NT2/D1 (cell line): ENCODE results near the gene FBXW7.

Source experiments
- DNase-seq: peaks from one replicate; pipeline ENCODE4 v3.0.0-alpha.2; 2011; ENCODE audit warnings: low read depth, low spot score
- H3K27me3 ChIP-seq: 2 replicates; pipeline ENCODE4 v1.6.0; 2011; ENCODE audit warnings: mild to moderate bottlenecking; ENCODE audit not compliant: insufficient read length, insufficient read depth
- H3K36me3 ChIP-seq: 2 replicates; pipeline ENCODE4 v1.6.1; 2011; ENCODE audit warnings: mild to moderate bottlenecking, low read length, mixed read lengths; ENCODE audit not compliant: insufficient read depth, insufficient read length
- H3K4me1 ChIP-seq: 2 replicates; pipeline ENCODE4 v1.5.1; 2011; ENCODE audit not compliant: insufficient read depth, insufficient read length
- H3K4me3 ChIP-seq: 2 replicates; pipeline ENCODE4 v1.5.1; 2011; ENCODE audit warnings: low read depth; ENCODE audit not compliant: insufficient read length
- H3K9ac ChIP-seq: 2 replicates; pipeline ENCODE4 v1.6.0; 2011; ENCODE audit warnings: low read depth; ENCODE audit not compliant: insufficient read length
- H3K9me3 ChIP-seq: 2 replicates; pipeline ENCODE4 v1.5.1; 2011; ENCODE audit warnings: mild to moderate bottlenecking, low read length; ENCODE audit not compliant: insufficient read depth
- SUZ12 ChIP-seq: IDR thresholded peaks from 2 replicates; pipeline ENCODE4 v1.6.1; 2011; ENCODE audit not compliant: insufficient read length, insufficient read depth; ENCODE audit errors: extremely low read depth
- YY1 ChIP-seq: IDR thresholded peaks from 2 replicates; pipeline ENCODE4 v1.6.1; 2011; ENCODE audit not compliant: insufficient read length, insufficient read depth
- ZNF274 ChIP-seq: IDR thresholded peaks from 2 replicates; pipeline ENCODE4 v1.6.1; 2011; ENCODE audit warnings: mild to moderate bottlenecking, low read depth, low read length

The FBXW7 gene

DNA sequence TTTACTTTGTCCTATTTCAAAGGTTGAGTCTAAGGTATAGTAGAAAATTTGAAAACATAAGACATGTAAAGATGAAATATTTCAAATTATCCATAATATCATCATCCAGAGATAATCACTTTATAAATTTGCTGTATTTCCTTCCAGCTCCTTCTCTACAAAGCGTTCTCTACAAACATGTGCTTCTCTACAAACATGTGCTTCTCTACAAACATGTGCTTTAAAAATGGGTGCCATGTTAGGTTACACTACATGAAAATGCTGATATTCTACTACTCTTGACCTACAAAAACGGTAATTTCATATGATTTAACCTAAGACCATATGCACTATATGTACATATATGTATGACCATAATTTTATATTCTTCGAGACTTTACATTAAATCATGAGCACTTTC, 92.0 kb downstream of the FBXW7 start:
- Histone ChIP-seq H3K36me3 (no peaks in the 10 kb centered on the region), H3K9ac (no peak overlapping the region)

GRCh38 chr4:152437561-152437960, 98.3 kb downstream of the FBXW7 start:
- DNase-seq = no peak
- Histone ChIP-seq H3K36me3 (no peaks in the 10 kb centered on the region), H3K27me3 (no peaks in the 10 kb centered on the region), H3K4me3 (no peak overlapping the region), H3K9ac (no peak overlapping the region), H3K9me3 (no peaks in the 10 kb centered on the region), H3K4me1 (no peaks in the 10 kb centered on the region)
- TF ChIP-seq SUZ12 (no peak), ZNF274 (no peak), YY1 (no peak)

More for the DNA sequence above, 92.0 kb downstream of the FBXW7 start:
- no peaks in the 10 kb centered on the region for H3K9me3 ChIP-seq
- H3K4me1 ChIP-seq = no peaks in the 10 kb centered on the region
- H3K4me3 ChIP-seq = no peak overlapping the region
- TF ChIP-seq SUZ12 = no peak
- no peak for TF ChIP-seq ZNF274
- no peak for TF ChIP-seq YY1
- H3K27me3 ChIP-seq = no peaks in the 10 kb centered on the region
- no peak for DNase-seq

- Histone ChIP-seq H3K9ac (no peak overlapping the region), H3K4me3 (no peak overlapping the region), H3K4me1 (no peaks in the 10 kb centered on the region), H3K27me3 (no peaks in the 10 kb centered on the region), H3K36me3 (no peaks in the 10 kb centered on the region), H3K9me3 (no peaks in the 10 kb centered on the region)
- TF ChIP-seq SUZ12 (no peak), ZNF274 (no peak), YY1 (no peak)
- no peak for DNase-seq
Observed at GRCh38 chr4:152436384-152436783, 99.5 kb downstream of the FBXW7 start.

DNA sequence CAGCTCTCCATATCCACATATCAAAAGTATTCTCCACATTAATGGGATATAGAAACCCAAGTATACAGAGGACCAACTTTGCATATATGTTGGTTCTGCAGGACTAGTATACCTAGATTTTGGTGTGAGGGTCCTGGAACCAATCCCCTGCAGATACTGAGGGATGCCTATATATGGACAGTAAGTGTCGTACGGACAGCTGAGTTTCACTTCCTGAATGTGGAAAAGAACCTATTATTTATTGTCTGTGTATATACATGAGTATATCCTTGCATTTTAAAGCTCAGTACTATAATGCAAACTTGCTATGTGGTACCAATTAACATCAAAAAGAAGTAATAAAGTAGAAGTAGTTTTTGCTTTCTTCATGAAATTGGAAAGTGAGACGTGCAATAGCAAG, 101.9 kb downstream of the FBXW7 start:
- Histone ChIP-seq H3K27me3 (no peaks in the 10 kb centered on the region), H3K9ac (no peak overlapping the region), H3K36me3 (no peaks in the 10 kb centered on the region), H3K9me3 (no peaks in the 10 kb centered on the region), H3K4me3 (no peak overlapping the region), H3K4me1 (no peaks in the 10 kb centered on the region)
- DNase-seq = no peak
- no peak for TF ChIP-seq SUZ12
- no peak for TF ChIP-seq YY1
- no peak for TF ChIP-seq ZNF274

DNA sequence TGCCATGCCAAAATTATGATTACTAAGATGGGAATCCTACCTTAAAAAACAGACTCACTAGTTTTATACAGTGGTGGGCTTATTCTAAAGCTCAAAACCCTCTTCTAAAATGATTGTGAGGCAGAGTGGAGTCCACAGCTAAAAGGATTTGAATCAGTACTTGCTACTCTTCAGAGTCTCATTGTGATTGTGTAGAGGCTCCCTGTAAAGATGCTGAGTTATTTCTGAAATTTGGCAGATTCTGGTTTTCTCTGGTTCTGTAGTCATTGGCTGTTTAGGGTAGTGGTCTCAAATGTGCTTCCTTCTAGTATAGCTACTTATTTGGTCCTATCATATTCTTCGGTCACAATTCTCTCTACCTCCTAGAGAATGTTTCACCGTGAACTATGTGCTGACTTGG, 104.1 kb downstream of the FBXW7 start:
- no peak for DNase-seq
- H3K9me3 ChIP-seq = no peaks in the 10 kb centered on the region
- no peaks in the 10 kb centered on the region for H3K4me1 ChIP-seq
- no peak overlapping the region for H3K4me3 ChIP-seq
- TF ChIP-seq ZNF274 = no peak
- no peak for TF ChIP-seq SUZ12
- no peak for TF ChIP-seq YY1
- H3K36me3 ChIP-seq = no peaks in the 10 kb centered on the region
- no peaks in the 10 kb centered on the region for H3K27me3 ChIP-seq
- no peak overlapping the region for H3K9ac ChIP-seq

- Histone ChIP-seq H3K27me3 (no peaks in the 10 kb centered on the region), H3K36me3 (no peaks in the 10 kb centered on the region), H3K4me3 (no peak overlapping the region), H3K4me1 (no peaks in the 10 kb centered on the region), H3K9ac (no peak overlapping the region), H3K9me3 (no peaks in the 10 kb centered on the region)
- TF ChIP-seq SUZ12 = no peak
- TF ChIP-seq YY1 = no peak
- TF ChIP-seq ZNF274 = no peak
- DNase-seq = no peak
Observed at GRCh38 chr4:152431291-152431690, 104.6 kb downstream of the FBXW7 start.

GRCh38 chr4:152430507-152430906, 105.4 kb downstream of the FBXW7 start:
- no peak overlapping the region for H3K9ac ChIP-seq
- no peak for TF ChIP-seq ZNF274
- no peak for TF ChIP-seq SUZ12
- no peak for TF ChIP-seq YY1
- H3K4me1 ChIP-seq = no peaks in the 10 kb centered on the region
- H3K4me3 ChIP-seq = no peak overlapping the region
- H3K9me3 ChIP-seq = no peaks in the 10 kb centered on the region
- no peak for DNase-seq
- H3K27me3 ChIP-seq = no peaks in the 10 kb centered on the region
- H3K36me3 ChIP-seq = no peaks in the 10 kb centered on the region

- Histone ChIP-seq H3K4me1 (no peaks in the 10 kb centered on the region), H3K36me3 (no peaks in the 10 kb centered on the region), H3K4me3 (no peak overlapping the region), H3K9me3 (no peaks in the 10 kb centered on the region), H3K27me3 (no peaks in the 10 kb centered on the region), H3K9ac (no peak overlapping the region)
- no peak for TF ChIP-seq ZNF274
- TF ChIP-seq YY1 = no peak
- no peak for TF ChIP-seq SUZ12
- no peak for DNase-seq
Observed at GRCh38 chr4:152427981-152428380, 107.9 kb downstream of the FBXW7 start.
